GM19372 (cell line): ENCODE data around the gene GCN1.

Source experiments
- ATAC-seq: cut with Tn5 transposase; IDR thresholded peaks from one replicate; pipeline ENCODE4 v1.9.1; 2021; ENCODE audit warnings: mild to moderate bottlenecking, low read depth, moderate library complexity; ENCODE audit not compliant: unreplicated experiment

GCN1 gene

GRCh38 chr12:120190386-120190785, 4.1 kb downstream of the GCN1 start:
- ATAC-seq, result no peak

GRCh38 chr12:120186654-120187053, 7.9 kb downstream of the GCN1 start:
- ATAC-seq, result no peak

GRCh38 chr12:120183211-120183631, 11.3 kb downstream of the GCN1 start:
- ATAC-seq, result no peak

- no peak for ATAC-seq
Observed at GRCh38 chr12:120181991-120182631, 12.4 kb downstream of the GCN1 start.

- no peak for ATAC-seq
Observed at GRCh38 chr12:120180975-120181374, 13.5 kb downstream of the GCN1 start.

- no peak for ATAC-seq
Observed at GRCh38 chr12:120175537-120175936, 19.0 kb downstream of the GCN1 start.

- no peak for ATAC-seq
Observed at GRCh38 chr12:120175062-120175461, 19.5 kb downstream of the GCN1 start.

GRCh38 chr12:120172053-120172452, 22.5 kb downstream of the GCN1 start:
- no peak for ATAC-seq

- ATAC-seq, result no peak
Observed at GRCh38 chr12:120170631-120171030, 23.9 kb downstream of the GCN1 start.

GRCh38 chr12:120169946-120170345, 24.6 kb downstream of the GCN1 start:
- ATAC-seq, result no peak

- ATAC-seq, result no peak
Observed at GRCh38 chr12:120168337-120168736, 26.2 kb downstream of the GCN1 start.

GRCh38 chr12:120167529-120168095, 26.9 kb downstream of the GCN1 start:
- no peak for ATAC-seq

GRCh38 chr12:120164293-120164692, 30.2 kb downstream of the GCN1 start:
- ATAC-seq, result no peak

- no peak for ATAC-seq
Observed at GRCh38 chr12:120162763-120163162, 31.8 kb downstream of the GCN1 start.

- no peak for ATAC-seq
Observed at GRCh38 chr12:120161852-120162251, 32.7 kb downstream of the GCN1 start.

GRCh38 chr12:120159509-120160237, 34.8 kb downstream of the GCN1 start:
- ATAC-seq, result no peak

- ATAC-seq, result no peak
Observed at GRCh38 chr12:120158351-120158750, 36.2 kb downstream of the GCN1 start.

GRCh38 chr12:120157678-120158077, 36.8 kb downstream of the GCN1 start:
- ATAC-seq, result no peak

GRCh38 chr12:120156315-120157259, 37.9 kb downstream of the GCN1 start:
- ATAC-seq, result no peak

GRCh38 chr12:120155072-120155471, 39.4 kb downstream of the GCN1 start:
- ATAC-seq, result no peak
